Measurements from ENCODE around the gene SCGB3A1. TPM values are rescaled to one million over a fixed set of nuclear protein-coding genes. Genes with fewer than 3 reads are reported as not detected.

The SCGB3A1 gene
- total and polyA plus RNA-seq, 2 of the 4 experiments (the other 2 are of a cell fraction), result not detected

DNA sequence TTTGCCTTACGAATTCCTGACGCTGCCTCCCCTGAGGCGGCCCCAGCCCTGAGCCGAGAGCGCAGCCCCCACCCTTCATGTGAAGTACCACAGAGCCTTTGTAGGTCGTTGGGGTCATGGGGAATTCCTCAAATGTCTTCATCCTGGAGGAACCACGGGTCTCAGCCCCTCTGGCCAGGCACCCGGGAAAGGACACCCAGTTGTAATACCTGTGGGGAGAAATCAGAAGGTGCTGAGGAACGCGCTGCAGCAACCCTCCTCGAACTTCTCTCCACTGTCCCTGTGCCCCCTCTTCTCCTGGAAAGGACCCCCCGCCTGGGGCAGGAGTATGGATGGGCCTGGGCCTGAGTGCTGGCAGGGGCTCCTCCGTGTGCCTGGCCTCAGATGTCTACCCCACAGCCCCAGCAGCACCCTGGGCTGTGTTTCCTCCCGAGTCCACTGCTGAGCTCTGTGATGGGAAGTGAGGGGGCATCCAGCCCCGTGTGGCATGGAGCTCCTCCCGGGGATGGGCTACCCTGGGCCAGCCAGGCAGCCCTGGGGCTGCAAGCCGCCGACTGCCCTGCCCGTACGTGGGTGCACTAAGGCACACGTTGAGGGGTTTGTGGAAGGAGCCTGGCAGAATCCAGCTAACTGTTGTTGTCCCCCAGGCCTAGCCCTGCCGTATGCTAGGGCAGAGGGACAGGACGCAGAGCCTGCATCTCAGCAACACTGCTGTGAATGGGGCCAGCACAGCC, 18.7 kb upstream of the SCGB3A1 start:
- H2BK20ac ChIP-seq (ENCODE audit: low read depth, low read length), result no peak overlapping the region
- no peak overlapping the region for H3K56ac ChIP-seq (ENCODE audit: extremely low read depth, insufficient read depth, low read length)
- no peak overlapping the region for H3K14ac ChIP-seq (replicated peaks; ENCODE audit: low read depth, low read length)
- no peak overlapping the region for H3K23ac ChIP-seq (ENCODE audit: low read depth, low read length)
- H3K4me2 ChIP-seq (ENCODE audit: low read depth, low read length), result no peak overlapping the region
- H3K4me3 ChIP-seq (ENCODE audit: insufficient read depth, low read depth, low read length), result no peak overlapping the region
- CTCF ChIA-PET, result no interaction called here
- no peak overlapping the region for H2AFZ ChIP-seq (replicated peaks; ENCODE audit: low read length, poor library complexity)
- no peaks in the 10 kb centered on the region for H3K9me1 ChIP-seq (ENCODE audit: insufficient read depth, low read length)
- in situ Hi-C loops (cut with MboI; ENCODE audit: low sequenced_read_pairs), result no loop called here
- no peak overlapping the region for H3K27ac ChIP-seq (ENCODE audit: insufficient read depth, low read length)
- H3K4ac ChIP-seq (ENCODE audit: low read depth, low read length), result no peak overlapping the region
- intact Hi-C loops (cut with micrococcal nuclease), result loop anchor here (5.0 to 10.0 kb wide), 2 partner anchors 138 to 405 kb away; partner anchors contain the start of gene RASGEF1C
- no peaks in the 10 kb centered on the region for H3K4me1 ChIP-seq (ENCODE audit: control insufficient read depth, insufficient read depth, low read length)
- H2AK9ac ChIP-seq (replicated peaks; ENCODE audit: low read depth, low read length, poor library complexity), result no peak overlapping the region
- ATAC-seq (ENCODE audit: low read depth) (no peak), DNase-seq (no peak)
- no peak overlapping the region for H2BK5ac ChIP-seq (ENCODE audit: low read depth, low read length, poor library complexity, severe bottlenecking)
- no peaks in the 10 kb centered on the region for H3K9me3 ChIP-seq (ENCODE audit: control insufficient read depth, insufficient read depth, low read length)
- peaks cover 2% of the 10 kb centered on the region; the same call in 1 of the 2 replicates for H3K27me3 ChIP-seq (ENCODE audit: control insufficient read depth, insufficient read depth, low read length)
- BruUV-seq (replicated peaks), result no TSS peak
- WGBS, 2 experiments (ENCODE audit: extremely low coverage in 2 of 2, insufficient read length in 1 of 2), result 95% methylated on average over 3 of the region's 23 CpGs; no CpG with 5 or more reads in 1 of the 2 experiments
- no peaks in the 10 kb centered on the region for H3K79me1 ChIP-seq (ENCODE audit: low read depth in 1 of 2, low read length in 2 of 2)
- TF ChIP-seq RFX5 (IDR thresholded peaks at IDR 0.05; ENCODE audit: low read depth, low read length) (no peak), MAFK (IDR thresholded peaks at IDR 0.05; ENCODE audit: low read depth, low read length) (no peak), RAD21 (IDR thresholded peaks at IDR 0.05; ENCODE audit: low read length) (no peak), NFE2L2 (IDR thresholded peaks at IDR 0.05; ENCODE audit: low read depth, low read length) (no peak), MXI1 (IDR thresholded peaks at IDR 0.05; ENCODE audit: borderline replicate concordance, low read depth, low read length) (no peak), MAZ (IDR thresholded peaks at IDR 0.05; ENCODE audit: borderline replicate concordance, low read depth, low read length) (no peak), POLR2A (IDR thresholded peaks at IDR 0.05; ENCODE audit: low read depth, low read length) (no peak), SMC3 (IDR thresholded peaks at IDR 0.05; ENCODE audit: low read depth, low read length) (no peak)
- TF ChIP-seq, protein P1, sequence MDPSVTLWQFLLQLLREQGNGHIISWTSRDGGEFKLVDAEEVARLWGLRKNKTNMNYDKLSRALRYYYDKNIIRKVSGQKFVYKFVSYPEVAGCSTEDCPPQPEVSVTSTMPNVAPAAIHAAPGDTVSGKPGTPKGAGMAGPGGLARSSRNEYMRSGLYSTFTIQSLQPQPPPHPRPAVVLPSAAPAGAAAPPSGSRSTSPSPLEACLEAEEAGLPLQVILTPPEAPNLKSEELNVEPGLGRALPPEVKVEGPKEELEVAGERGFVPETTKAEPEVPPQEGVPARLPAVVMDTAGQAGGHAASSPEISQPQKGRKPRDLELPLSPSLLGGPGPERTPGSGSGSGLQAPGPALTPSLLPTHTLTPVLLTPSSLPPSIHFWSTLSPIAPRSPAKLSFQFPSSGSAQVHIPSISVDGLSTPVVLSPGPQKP (IDR thresholded peaks at IDR 0.05; ENCODE audit: borderline replicate concordance, low read depth, low read length), result no peak
- TF ChIP-seq, protein P2, sequence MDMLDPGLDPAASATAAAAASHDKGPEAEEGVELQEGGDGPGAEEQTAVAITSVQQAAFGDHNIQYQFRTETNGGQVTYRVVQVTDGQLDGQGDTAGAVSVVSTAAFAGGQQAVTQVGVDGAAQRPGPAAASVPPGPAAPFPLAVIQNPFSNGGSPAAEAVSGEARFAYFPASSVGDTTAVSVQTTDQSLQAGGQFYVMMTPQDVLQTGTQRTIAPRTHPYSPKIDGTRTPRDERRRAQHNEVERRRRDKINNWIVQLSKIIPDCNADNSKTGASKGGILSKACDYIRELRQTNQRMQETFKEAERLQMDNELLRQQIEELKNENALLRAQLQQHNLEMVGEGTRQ (IDR thresholded peaks at IDR 0.05; ENCODE audit: low read depth, low read length), result no peak
- TF ChIP-seq, protein P3, sequence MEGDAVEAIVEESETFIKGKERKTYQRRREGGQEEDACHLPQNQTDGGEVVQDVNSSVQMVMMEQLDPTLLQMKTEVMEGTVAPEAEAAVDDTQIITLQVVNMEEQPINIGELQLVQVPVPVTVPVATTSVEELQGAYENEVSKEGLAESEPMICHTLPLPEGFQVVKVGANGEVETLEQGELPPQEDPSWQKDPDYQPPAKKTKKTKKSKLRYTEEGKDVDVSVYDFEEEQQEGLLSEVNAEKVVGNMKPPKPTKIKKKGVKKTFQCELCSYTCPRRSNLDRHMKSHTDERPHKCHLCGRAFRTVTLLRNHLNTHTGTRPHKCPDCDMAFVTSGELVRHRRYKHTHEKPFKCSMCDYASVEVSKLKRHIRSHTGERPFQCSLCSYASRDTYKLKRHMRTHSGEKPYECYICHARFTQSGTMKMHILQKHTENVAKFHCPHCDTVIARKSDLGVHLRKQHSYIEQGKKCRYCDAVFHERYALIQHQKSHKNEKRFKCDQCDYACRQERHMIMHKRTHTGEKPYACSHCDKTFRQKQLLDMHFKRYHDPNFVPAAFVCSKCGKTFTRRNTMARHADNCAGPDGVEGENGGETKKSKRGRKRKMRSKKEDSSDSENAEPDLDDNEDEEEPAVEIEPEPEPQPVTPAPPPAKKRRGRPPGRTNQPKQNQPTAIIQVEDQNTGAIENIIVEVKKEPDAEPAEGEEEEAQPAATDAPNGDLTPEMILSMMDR (conservative IDR thresholded peaks at IDR 0.05; ENCODE audit: low read depth, low read length), result no peak
- H2AK5ac ChIP-seq (ENCODE audit: low read depth, low read length), result no peak overlapping the region
- no peaks in the 10 kb centered on the region; the same call in 1 of the 2 replicates for H4K20me1 ChIP-seq (ENCODE audit: insufficient read depth, low read length)
- H2BK120ac ChIP-seq (ENCODE audit: low read depth, low read length), result no peak overlapping the region
- H3K36me3 ChIP-seq (ENCODE audit: control insufficient read depth, insufficient read depth, low read length), result no peaks in the 10 kb centered on the region
- POLR2A ChIA-PET (ENCODE audit: unreplicated experiment), result no interaction called here
- H3K9ac ChIP-seq (ENCODE audit: low read depth, low read length), result no peak overlapping the region
- H2BK15ac ChIP-seq (ENCODE audit: low read depth, low read length), result no peak overlapping the region
- dilution Hi-C loops (cut with HindIII; ENCODE audit: low sequenced_read_pairs, unreplicated experiment), result no loop called here
- no peak overlapping the region for H4K8ac ChIP-seq (ENCODE audit: low read depth in 2 of 2, low read length in 2 of 2)
- no peak overlapping the region for H4K5ac ChIP-seq (ENCODE audit: low read depth, low read length)
- H4K91ac ChIP-seq (ENCODE audit: insufficient read depth, low read depth, low read length), result no peak overlapping the region
- no peak overlapping the region for H3K18ac ChIP-seq (ENCODE audit: low read depth, low read length)
